Loucy (cell line): ENCODE data around the gene SIAH2.

Experiments used
- H2AFZ ChIP-seq: fragments of 200-600 bp; sonication (generic); 2 replicates; pipeline ENCODE4 v1.6.0; 2016; ENCODE audit warnings: antibody characterized with exemption, mild to moderate bottlenecking, low read length, moderate library complexity
- H3F3A ChIP-seq: fragments of 200-600 bp; 2 replicates; pipeline ENCODE4 v1.6.0; 2016; ENCODE audit warnings: antibody characterized with exemption, low read depth, mild to moderate bottlenecking
- H3K27me3 ChIP-seq: fragments of 200-600 bp; sonication (generic); 2 replicates; pipeline ENCODE4 v1.6.1; 2014; ENCODE audit warnings: low read length, mild to moderate bottlenecking; ENCODE audit not compliant: insufficient read depth, poor library complexity, severe bottlenecking
- H3K36me3 ChIP-seq: fragments of 200-600 bp; sonication (generic); 2 replicates; pipeline ENCODE4 v1.6.1; 2016; ENCODE audit warnings: low read length; ENCODE audit not compliant: insufficient read depth
- H3K4me1 ChIP-seq: fragments of 200-600 bp; sonication (generic); 2 replicates; pipeline ENCODE4 v1.5.1; 2014; ENCODE audit warnings: low read length, mild to moderate bottlenecking; ENCODE audit not compliant: insufficient read depth, poor library complexity, severe bottlenecking
- H3K4me2 ChIP-seq: fragments of 200-600 bp; sonication (generic); 2 replicates; pipeline ENCODE4 v1.6.0; 2014; ENCODE audit warnings: antibody characterized with exemption, low read length, low read depth, mild to moderate bottlenecking; ENCODE audit not compliant: poor library complexity, severe bottlenecking
- H3K4me3 ChIP-seq: fragments of 200-600 bp; sonication (generic); 2 replicates; pipeline ENCODE4 v1.5.1; 2014; ENCODE audit warnings: low read length, mild to moderate bottlenecking, mixed read lengths; ENCODE audit not compliant: poor library complexity, severe bottlenecking
- H3K79me2 ChIP-seq: fragments of 200-600 bp; sonication (generic); 2 replicates; pipeline ENCODE4 v1.6.1; 2014; ENCODE audit warnings: low read length; ENCODE audit not compliant: insufficient read depth
- H3K9ac ChIP-seq: fragments of 200-600 bp; sonication (generic); 2 replicates; pipeline ENCODE4 v1.6.0; 2014; ENCODE audit warnings: mild to moderate bottlenecking, low read depth, low read length, moderate library complexity; ENCODE audit not compliant: poor library complexity, severe bottlenecking
- H3K9me2 ChIP-seq: fragments of 200-600 bp; sonication (generic); replicated peaks from 2 replicates; pipeline ENCODE4 v1.6.1; 2016; ENCODE audit warnings: low read depth, low read length, mixed read lengths
- H3K9me3 ChIP-seq: fragments of 200-600 bp; sonication (generic); 2 replicates; pipeline ENCODE4 v1.6.1; 2014; ENCODE audit warnings: mild to moderate bottlenecking, antibody characterized with exemption, low read length, low read depth; ENCODE audit not compliant: insufficient read depth
- H4K20me1 ChIP-seq: fragments of 200-600 bp; sonication (generic); 2 replicates; pipeline ENCODE4 v1.6.0; 2014; ENCODE audit warnings: antibody characterized with exemption, low read length, mild to moderate bottlenecking; ENCODE audit not compliant: insufficient read depth, poor library complexity, severe bottlenecking
- CTCF ChIP-seq: fragments of 200-600 bp; sonication (generic); conservative IDR thresholded peaks from 2 replicates; pipeline ENCODE4 v1.5.1; 2014; ENCODE audit warnings: mild to moderate bottlenecking, antibody characterized with exemption, low read length
- EZH2phosphoT487 ChIP-seq: fragments of 200-600 bp; IDR thresholded peaks from 2 replicates; pipeline ENCODE4 v1.6.1; 2018; ENCODE audit warnings: antibody characterized with exemption, mild to moderate bottlenecking, moderate library complexity, borderline replicate concordance

SIAH2 gene

GRCh38 chr3:150790629-150791028 is 27.7 kb upstream of the SIAH2 start:
- Histone ChIP-seq H3K4me2 (no peak overlapping the region), H3K4me3 (no peak overlapping the region), H3K9me3 (no peaks in the 10 kb centered on the region), H3K4me1 (no peaks in the 10 kb centered on the region), H3K79me2 (no peaks in the 10 kb centered on the region), H3K9ac (no peak overlapping the region), H3K9me2 (no peaks in the 10 kb centered on the region), H3F3A (no peaks in the 10 kb centered on the region), H4K20me1 (no peaks in the 10 kb centered on the region), H2AFZ (no peak overlapping the region), H3K36me3 (no peaks in the 10 kb centered on the region), H3K27me3 (no peaks in the 10 kb centered on the region)
- TF ChIP-seq EZH2phosphoT487 (no peak), CTCF (no peak)

GRCh38 chr3:150789451-150789850 is 26.5 kb upstream of the SIAH2 start:
- Histone ChIP-seq H3K9ac (no peak overlapping the region), H3K9me2 (no peaks in the 10 kb centered on the region), H3K79me2 (no peaks in the 10 kb centered on the region), H3F3A (no peaks in the 10 kb centered on the region), H3K27me3 (no peaks in the 10 kb centered on the region), H2AFZ (no peak overlapping the region), H4K20me1 (no peaks in the 10 kb centered on the region), H3K9me3 (no peaks in the 10 kb centered on the region), H3K4me2 (no peak overlapping the region), H3K36me3 (no peaks in the 10 kb centered on the region), H3K4me3 (no peak overlapping the region), H3K4me1 (no peaks in the 10 kb centered on the region)
- TF ChIP-seq EZH2phosphoT487 = no peak
- TF ChIP-seq CTCF = no peak

GRCh38 chr3:150787741-150788370 is 24.9 kb upstream of the SIAH2 start:
- H3K4me2 ChIP-seq = peak overlapping the region; percentile 36
- no peaks in the 10 kb centered on the region for H3F3A ChIP-seq
- H3K27me3 ChIP-seq = no peaks in the 10 kb centered on the region
- H3K9me3 ChIP-seq = no peaks in the 10 kb centered on the region
- H3K4me3 ChIP-seq = no peak overlapping the region
- H4K20me1 ChIP-seq = no peaks in the 10 kb centered on the region
- peak overlapping the region; percentile 86 for H2AFZ ChIP-seq
- no peak overlapping the region for H3K9ac ChIP-seq
- H3K4me1 ChIP-seq = no peaks in the 10 kb centered on the region
- no peak for TF ChIP-seq EZH2phosphoT487
- TF ChIP-seq CTCF = peak; percentile 99
- no peaks in the 10 kb centered on the region for H3K36me3 ChIP-seq
- H3K79me2 ChIP-seq = no peaks in the 10 kb centered on the region
- no peaks in the 10 kb centered on the region for H3K9me2 ChIP-seq
